Measurements from ENCODE around the gene SPOCK3. TPM values are rescaled to one million over a fixed set of nuclear protein-coding genes. Genes with fewer than 3 reads are reported as not detected.

The SPOCK3 gene
- total RNA-seq, 4 donors from 2014 or later: 1.3 to 47.5 (median 18.4) TPM

GRCh38 chr4:167143018-167143417 is 91.3 kb downstream of the SPOCK3 start:
- intact Hi-C loops (cut with DNase I; ENCODE audit: low total_unique reads): no loop called here
- no peaks in the 10 kb centered on the region for H3K27me3 ChIP-seq
- no peaks in the 10 kb centered on the region for H3K9me3 ChIP-seq
- H3K4me3 ChIP-seq: no peak overlapping the region
- H3K27ac ChIP-seq: no peak overlapping the region
- TF ChIP-seq CTCF (IDR thresholded peaks at IDR 0.05) (no peak), POLR2A (IDR thresholded peaks at IDR 0.05) (no peak)
- H3K4me1 ChIP-seq: no peaks in the 10 kb centered on the region
- DNase-seq: no peak
- no peaks in the 10 kb centered on the region for H3K36me3 ChIP-seq

GRCh38 chr4:167136270-167136669 is 98.0 kb downstream of the SPOCK3 start:
- DNase-seq: no peak
- no peak for TF ChIP-seq POLR2A (IDR thresholded peaks at IDR 0.05)
- TF ChIP-seq CTCF (IDR thresholded peaks at IDR 0.05): no peak
- no peaks in the 10 kb centered on the region for H3K27me3 ChIP-seq
- H3K9me3 ChIP-seq: no peaks in the 10 kb centered on the region
- no peak overlapping the region for H3K4me3 ChIP-seq
- no peaks in the 10 kb centered on the region for H3K4me1 ChIP-seq
- H3K36me3 ChIP-seq: no peaks in the 10 kb centered on the region
- H3K27ac ChIP-seq: no peak overlapping the region
- intact Hi-C loops (cut with DNase I; ENCODE audit: low total_unique reads): no loop called here

GRCh38 chr4:167129146-167129545 is 105.1 kb downstream of the SPOCK3 start:
- TF ChIP-seq CTCF (IDR thresholded peaks at IDR 0.05) (no peak), POLR2A (IDR thresholded peaks at IDR 0.05) (no peak)
- intact Hi-C loops (cut with DNase I; ENCODE audit: low total_unique reads): no loop called here

GRCh38 chr4:167119392-167119791 is 114.9 kb downstream of the SPOCK3 start:
- Histone ChIP-seq H3K27me3 (no peaks in the 10 kb centered on the region), H3K4me3 (no peak overlapping the region), H3K36me3 (no peaks in the 10 kb centered on the region), H3K9me3 (no peaks in the 10 kb centered on the region), H3K27ac (no peak overlapping the region), H3K4me1 (no peaks in the 10 kb centered on the region)
- DNase-seq: no peak
- intact Hi-C loops (cut with DNase I; ENCODE audit: low total_unique reads): no loop called here
- no peak for TF ChIP-seq POLR2A (IDR thresholded peaks at IDR 0.05)
- TF ChIP-seq CTCF (IDR thresholded peaks at IDR 0.05): no peak

More at GRCh38 chr4:167129146-167129545, 105.1 kb downstream of the SPOCK3 start:
- H3K27me3 ChIP-seq: no peaks in the 10 kb centered on the region
- H3K36me3 ChIP-seq: no peaks in the 10 kb centered on the region
- no peak overlapping the region for H3K27ac ChIP-seq
- H3K9me3 ChIP-seq: no peaks in the 10 kb centered on the region
- H3K4me1 ChIP-seq: no peaks in the 10 kb centered on the region
- no peak overlapping the region for H3K4me3 ChIP-seq
- DNase-seq: no peak

- H3K4me3 ChIP-seq: no peak overlapping the region
- intact Hi-C loops (cut with DNase I; ENCODE audit: low total_unique reads): no loop called here
- H3K27ac ChIP-seq: no peak overlapping the region
- no peak for DNase-seq
- H3K27me3 ChIP-seq: no peaks in the 10 kb centered on the region
- H3K4me1 ChIP-seq: no peaks in the 10 kb centered on the region
- no peaks in the 10 kb centered on the region for H3K9me3 ChIP-seq
- H3K36me3 ChIP-seq: no peaks in the 10 kb centered on the region
- TF ChIP-seq POLR2A (IDR thresholded peaks at IDR 0.05) (no peak), CTCF (IDR thresholded peaks at IDR 0.05) (no peak)
Measured at GRCh38 chr4:167117273-167117672, 117.0 kb downstream of the SPOCK3 start.
